ENCODE data around the gene UGT1A8.

Gene UGT1A8

DNA sequence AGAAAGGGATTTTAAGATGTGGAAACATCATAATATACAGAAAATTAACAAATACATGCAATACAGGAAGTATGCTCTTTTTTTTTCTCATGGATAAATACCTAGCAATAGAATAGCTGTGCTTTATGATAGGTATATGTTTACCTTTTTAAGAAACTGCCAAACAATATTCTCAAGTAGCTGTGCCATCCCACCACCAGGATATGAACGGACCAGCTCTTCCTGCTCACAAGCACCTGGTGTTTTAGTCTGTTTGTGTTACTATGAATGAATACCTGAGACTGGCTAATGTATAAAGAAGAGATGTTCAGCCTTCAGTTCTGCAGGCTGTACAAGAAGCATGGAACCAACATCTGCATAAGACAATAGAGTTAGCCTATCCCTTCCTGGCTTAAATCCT, 19.9 kb upstream of the UGT1A8 start:
- H3K27ac ChIP-seq (ENCODE audit: low read depth, low read length): no peak overlapping the region
- H4K20me1 ChIP-seq (ENCODE audit: low read depth, low read length): no peaks in the 10 kb centered on the region
- no peaks in the 10 kb centered on the region for H3K79me2 ChIP-seq (ENCODE audit: insufficient read depth, low read length)
- H3K36me3 ChIP-seq (ENCODE audit: low read length): no peaks in the 10 kb centered on the region
- no peak overlapping the region for H3K4me2 ChIP-seq (ENCODE audit: low read depth, low read length, poor library complexity, severe bottlenecking)
- H3K27me3 ChIP-seq (ENCODE audit: low read length): no peaks in the 10 kb centered on the region
- TF ChIP-seq EZH2phosphoT487 (conservative IDR thresholded peaks at IDR 0.05; ENCODE audit: low read length): no peak
- TF ChIP-seq, protein P1, sequence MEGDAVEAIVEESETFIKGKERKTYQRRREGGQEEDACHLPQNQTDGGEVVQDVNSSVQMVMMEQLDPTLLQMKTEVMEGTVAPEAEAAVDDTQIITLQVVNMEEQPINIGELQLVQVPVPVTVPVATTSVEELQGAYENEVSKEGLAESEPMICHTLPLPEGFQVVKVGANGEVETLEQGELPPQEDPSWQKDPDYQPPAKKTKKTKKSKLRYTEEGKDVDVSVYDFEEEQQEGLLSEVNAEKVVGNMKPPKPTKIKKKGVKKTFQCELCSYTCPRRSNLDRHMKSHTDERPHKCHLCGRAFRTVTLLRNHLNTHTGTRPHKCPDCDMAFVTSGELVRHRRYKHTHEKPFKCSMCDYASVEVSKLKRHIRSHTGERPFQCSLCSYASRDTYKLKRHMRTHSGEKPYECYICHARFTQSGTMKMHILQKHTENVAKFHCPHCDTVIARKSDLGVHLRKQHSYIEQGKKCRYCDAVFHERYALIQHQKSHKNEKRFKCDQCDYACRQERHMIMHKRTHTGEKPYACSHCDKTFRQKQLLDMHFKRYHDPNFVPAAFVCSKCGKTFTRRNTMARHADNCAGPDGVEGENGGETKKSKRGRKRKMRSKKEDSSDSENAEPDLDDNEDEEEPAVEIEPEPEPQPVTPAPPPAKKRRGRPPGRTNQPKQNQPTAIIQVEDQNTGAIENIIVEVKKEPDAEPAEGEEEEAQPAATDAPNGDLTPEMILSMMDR (IDR thresholded peaks at IDR 0.05; ENCODE audit: insufficient read depth, low read length, poor library complexity, severe bottlenecking): no peak
- no peak overlapping the region for H3K9ac ChIP-seq (ENCODE audit: low read length)
- no peaks in the 10 kb centered on the region for H3F3A ChIP-seq (ENCODE audit: insufficient read depth)
- no peak overlapping the region for H2AFZ ChIP-seq (ENCODE audit: low read depth, low read length, severe bottlenecking)
- no peaks in the 10 kb centered on the region for H3K9me2 ChIP-seq (replicated peaks; ENCODE audit: insufficient read depth, low read length)
- no peaks in the 10 kb centered on the region for H3K9me3 ChIP-seq (ENCODE audit: insufficient read depth, low read length)
- H3K4me3 ChIP-seq (ENCODE audit: insufficient read depth, low read length, poor library complexity, severe bottlenecking): no peak overlapping the region

DNA sequence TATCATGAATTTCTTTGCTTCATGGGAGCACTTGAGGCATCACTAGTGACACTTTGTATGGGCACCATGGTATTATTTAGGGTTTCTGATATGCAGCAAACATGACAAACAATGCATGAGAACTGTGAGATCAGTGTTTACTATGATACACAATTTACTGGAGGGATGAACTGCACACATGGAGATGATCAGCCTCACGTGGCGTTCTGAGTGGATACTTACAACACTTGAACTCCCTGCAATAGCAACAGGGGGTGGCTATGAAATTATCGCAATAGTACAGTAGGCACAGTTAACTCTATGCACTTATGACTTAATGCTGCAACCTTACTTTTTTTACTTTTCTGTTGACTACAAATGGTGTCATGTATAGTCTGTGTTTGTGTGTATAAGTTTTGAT, 18.5 kb upstream of the UGT1A8 start:
- Histone ChIP-seq H3K9me2 (replicated peaks; ENCODE audit: insufficient read depth, low read length) (no peaks in the 10 kb centered on the region), H3K27me3 (ENCODE audit: low read length) (no peaks in the 10 kb centered on the region), H3K36me3 (ENCODE audit: low read length) (no peaks in the 10 kb centered on the region), H4K20me1 (ENCODE audit: low read depth, low read length) (no peaks in the 10 kb centered on the region), H3K4me3 (ENCODE audit: insufficient read depth, low read length, poor library complexity, severe bottlenecking) (no peak overlapping the region), H3K4me2 (ENCODE audit: low read depth, low read length, poor library complexity, severe bottlenecking) (no peak overlapping the region), H3K79me2 (ENCODE audit: insufficient read depth, low read length) (no peaks in the 10 kb centered on the region), H3F3A (ENCODE audit: insufficient read depth) (no peaks in the 10 kb centered on the region), H3K9ac (ENCODE audit: low read length) (no peak overlapping the region), H3K9me3 (ENCODE audit: insufficient read depth, low read length) (no peaks in the 10 kb centered on the region), H2AFZ (ENCODE audit: low read depth, low read length, severe bottlenecking) (no peak overlapping the region), H3K27ac (ENCODE audit: low read depth, low read length) (no peak overlapping the region)
- TF ChIP-seq, protein P1 (IDR thresholded peaks at IDR 0.05; ENCODE audit: insufficient read depth, low read length, poor library complexity, severe bottlenecking): no peak
- no peak for TF ChIP-seq EZH2phosphoT487 (conservative IDR thresholded peaks at IDR 0.05; ENCODE audit: low read length)

DNA sequence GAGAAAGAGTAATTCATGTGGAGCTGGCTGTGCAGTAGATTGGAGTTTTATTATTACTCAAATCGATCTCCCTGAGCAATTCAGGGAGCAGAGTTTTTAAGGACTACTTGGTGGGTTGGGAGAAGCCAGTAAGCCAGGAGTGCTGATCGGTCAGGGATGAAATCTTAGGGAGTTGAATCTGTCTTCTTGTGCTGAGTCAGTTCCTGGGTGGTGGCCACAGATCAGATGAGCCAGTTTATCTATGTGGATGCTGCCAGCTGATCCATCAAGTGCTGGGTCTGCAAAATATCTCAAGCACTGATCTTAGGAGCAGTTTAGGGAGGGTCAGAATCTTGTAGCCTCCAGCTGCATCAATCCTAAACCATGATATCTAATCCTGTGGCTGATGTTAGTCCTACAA, 17.0 kb upstream of the UGT1A8 start:
- H3K79me2 ChIP-seq (ENCODE audit: insufficient read depth, low read length): no peaks in the 10 kb centered on the region
- H2AFZ ChIP-seq (ENCODE audit: low read depth, low read length, severe bottlenecking): no peak overlapping the region
- no peak overlapping the region for H3K4me2 ChIP-seq (ENCODE audit: low read depth, low read length, poor library complexity, severe bottlenecking)
- no peaks in the 10 kb centered on the region for H3K9me2 ChIP-seq (replicated peaks; ENCODE audit: insufficient read depth, low read length)
- H4K20me1 ChIP-seq (ENCODE audit: low read depth, low read length): no peaks in the 10 kb centered on the region
- H3K4me3 ChIP-seq (ENCODE audit: insufficient read depth, low read length, poor library complexity, severe bottlenecking): no peak overlapping the region
- no peak for TF ChIP-seq EZH2phosphoT487 (conservative IDR thresholded peaks at IDR 0.05; ENCODE audit: low read length)
- TF ChIP-seq, protein P1 (IDR thresholded peaks at IDR 0.05; ENCODE audit: insufficient read depth, low read length, poor library complexity, severe bottlenecking): no peak
- H3F3A ChIP-seq (ENCODE audit: insufficient read depth): no peaks in the 10 kb centered on the region
- H3K27ac ChIP-seq (ENCODE audit: low read depth, low read length): no peak overlapping the region
- H3K36me3 ChIP-seq (ENCODE audit: low read length): no peaks in the 10 kb centered on the region
- no peaks in the 10 kb centered on the region for H3K9me3 ChIP-seq (ENCODE audit: insufficient read depth, low read length)
- no peak overlapping the region for H3K9ac ChIP-seq (ENCODE audit: low read length)
- no peaks in the 10 kb centered on the region for H3K27me3 ChIP-seq (ENCODE audit: low read length)

Measured in SU-DHL-6 (cell line).